Chondrocyte (in vitro differentiated cells): ENCODE results near the gene ERVH48-1. TPM values are rescaled to one million over a fixed set of nuclear protein-coding genes. Genes with fewer than 3 reads are reported as not detected.
"Not testable (repeated sequence)": the region's sequence is repeated elsewhere in the genome, so short reads cannot be mapped to it uniquely, and the experiment has no call there.

Experiments used
- DNase-seq: peaks from one replicate; pipeline ENCODE4 v3.0.0; 2021; ENCODE audit warnings: mixed read lengths, low spot score
- H3K27ac Mint-ChIP-seq: one replicate; pipeline ENCODE4 v1.8.0; 2021; ENCODE audit warnings: mild to moderate bottlenecking, moderate library complexity, mixed read lengths; ENCODE audit not compliant: unreplicated experiment
- H3K27me3 Mint-ChIP-seq: 2 replicates; pipeline ENCODE4 v1.8.0; 2021; ENCODE audit warnings: low read depth, mixed read lengths
- H3K36me3 Mint-ChIP-seq: 2 replicates; pipeline ENCODE4 v1.8.0; 2021; ENCODE audit warnings: low read depth, mixed read lengths
- H3K4me1 Mint-ChIP-seq: 2 replicates; pipeline ENCODE4 v1.8.0; 2021; ENCODE audit warnings: low read depth, mild to moderate bottlenecking, mixed read lengths
- H3K4me3 Mint-ChIP-seq: one replicate; pipeline ENCODE4 v1.8.0; 2021; ENCODE audit warnings: mild to moderate bottlenecking, moderate library complexity, mixed read lengths; ENCODE audit not compliant: unreplicated experiment
- H3K9me3 Mint-ChIP-seq: 2 replicates; pipeline ENCODE4 v1.8.0; 2021; ENCODE audit warnings: low read depth, mixed read lengths
- total RNA-seq: library from RNA; stranded (reverse); gene quantifications from 3 replicates; pipeline ENCODE4 v1.2.1, GENCODE V29; 2021
- TF ChIP-seq, protein P1 (sequence below): fragments of 200-600 bp; sonication (generic); IDR thresholded peaks from 2 replicates; pipeline ENCODE4 v1.5.0; 2021; ENCODE audit warnings: antibody characterized with exemption, mild to moderate bottlenecking, moderate library complexity

The ERVH48-1 gene
- total RNA-seq, 1 donor from 2014 or later = not detected

DNA sequence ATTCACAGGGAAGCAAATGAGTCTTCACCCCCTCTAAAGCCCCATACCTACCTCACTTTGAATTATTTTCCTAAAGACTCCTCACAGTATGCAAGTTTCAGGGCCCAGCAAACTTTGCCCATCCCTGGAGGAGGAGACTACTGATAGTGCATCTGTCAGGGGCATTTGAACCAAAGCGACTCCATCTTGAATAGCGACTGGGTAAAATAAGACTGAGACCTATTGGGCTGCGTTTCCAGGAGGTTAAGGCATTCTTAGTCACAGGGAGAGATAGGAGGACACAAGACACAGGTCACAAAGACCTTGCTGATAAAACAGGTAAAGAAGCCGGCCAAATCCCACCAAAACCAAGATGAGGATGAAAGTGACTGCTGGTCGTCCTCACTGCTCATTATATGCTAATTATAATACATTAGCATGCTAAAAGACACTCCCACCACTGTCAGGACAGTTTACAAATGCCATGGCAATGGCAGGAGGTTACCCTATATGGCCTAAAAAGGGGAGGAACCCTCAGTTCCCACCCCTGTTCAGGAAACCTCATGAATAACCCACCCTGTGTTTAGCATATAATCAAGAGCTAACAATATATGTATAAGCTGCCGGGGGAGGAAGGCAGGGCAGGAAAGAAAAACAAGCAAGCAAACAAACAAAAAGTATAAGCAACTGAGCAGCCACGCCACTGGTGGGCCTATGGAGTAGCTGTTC, 45.7 kb upstream of the ERVH48-1 start:
- TF ChIP-seq, protein P1, sequence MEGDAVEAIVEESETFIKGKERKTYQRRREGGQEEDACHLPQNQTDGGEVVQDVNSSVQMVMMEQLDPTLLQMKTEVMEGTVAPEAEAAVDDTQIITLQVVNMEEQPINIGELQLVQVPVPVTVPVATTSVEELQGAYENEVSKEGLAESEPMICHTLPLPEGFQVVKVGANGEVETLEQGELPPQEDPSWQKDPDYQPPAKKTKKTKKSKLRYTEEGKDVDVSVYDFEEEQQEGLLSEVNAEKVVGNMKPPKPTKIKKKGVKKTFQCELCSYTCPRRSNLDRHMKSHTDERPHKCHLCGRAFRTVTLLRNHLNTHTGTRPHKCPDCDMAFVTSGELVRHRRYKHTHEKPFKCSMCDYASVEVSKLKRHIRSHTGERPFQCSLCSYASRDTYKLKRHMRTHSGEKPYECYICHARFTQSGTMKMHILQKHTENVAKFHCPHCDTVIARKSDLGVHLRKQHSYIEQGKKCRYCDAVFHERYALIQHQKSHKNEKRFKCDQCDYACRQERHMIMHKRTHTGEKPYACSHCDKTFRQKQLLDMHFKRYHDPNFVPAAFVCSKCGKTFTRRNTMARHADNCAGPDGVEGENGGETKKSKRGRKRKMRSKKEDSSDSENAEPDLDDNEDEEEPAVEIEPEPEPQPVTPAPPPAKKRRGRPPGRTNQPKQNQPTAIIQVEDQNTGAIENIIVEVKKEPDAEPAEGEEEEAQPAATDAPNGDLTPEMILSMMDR = no peak
- peaks cover 4% of the 10 kb centered on the region for H3K4me1 Mint-ChIP-seq
- no peaks in the 10 kb centered on the region for H3K27me3 Mint-ChIP-seq
- no peaks in the 10 kb centered on the region for H3K9me3 Mint-ChIP-seq
- H3K27ac Mint-ChIP-seq = no peak overlapping the region
- no peaks in the 10 kb centered on the region for H3K36me3 Mint-ChIP-seq
- no peak overlapping the region for H3K4me3 Mint-ChIP-seq
- DNase-seq = no peak

DNA sequence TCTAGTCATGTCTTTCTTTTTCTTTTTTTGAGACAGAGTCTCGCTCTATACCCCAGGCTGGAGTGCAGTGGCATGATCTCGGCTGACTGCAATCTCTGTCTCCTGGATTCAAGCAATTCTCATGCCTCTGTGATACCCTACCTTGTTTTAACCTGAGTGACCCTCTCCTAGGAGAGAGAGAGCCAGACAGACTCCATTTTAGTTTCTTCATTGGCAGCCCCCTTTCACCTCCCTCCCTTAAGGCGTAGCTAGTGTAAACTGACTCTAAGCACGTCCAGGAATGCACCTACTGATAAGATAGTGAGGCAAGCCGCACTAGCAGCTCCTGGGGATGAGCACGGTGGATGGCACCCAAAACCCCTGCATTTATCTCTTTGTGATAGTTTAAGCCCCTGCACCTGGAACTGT, 43.8 kb upstream of the ERVH48-1 start:
- Mint-ChIP-seq H3K4me1 (no peaks in the 10 kb centered on the region), H3K27ac (no peak overlapping the region), H3K27me3 (no peaks in the 10 kb centered on the region), H3K36me3 (no peaks in the 10 kb centered on the region), H3K9me3 (no peaks in the 10 kb centered on the region), H3K4me3 (no peak overlapping the region)
- TF ChIP-seq, protein P1 = no peak
- no peak for DNase-seq

DNA sequence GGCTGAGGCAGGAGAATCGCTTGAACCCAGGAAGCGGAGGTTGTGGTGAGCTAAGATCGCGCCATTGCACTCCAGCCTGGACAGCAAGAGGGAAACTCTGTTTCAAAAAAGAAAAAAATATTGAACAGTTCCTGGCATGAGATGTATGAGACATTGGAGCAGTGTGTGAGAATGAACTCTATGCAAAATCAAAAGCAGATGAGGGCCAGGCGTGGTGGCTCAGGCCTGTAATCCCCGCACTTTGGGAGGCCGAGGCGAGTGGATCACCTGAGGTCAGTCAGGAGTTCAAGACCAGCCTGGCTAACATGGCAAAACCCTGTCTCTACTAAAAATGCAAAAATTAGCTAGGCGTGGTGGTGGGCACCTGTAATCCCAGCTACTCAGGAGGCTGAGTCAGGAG, 42.2 kb upstream of the ERVH48-1 start:
- not testable (repeated sequence) for H3K9me3 Mint-ChIP-seq, H3K27me3 Mint-ChIP-seq, H3K27ac Mint-ChIP-seq, H3K36me3 Mint-ChIP-seq, H3K4me3 Mint-ChIP-seq, H3K4me1 Mint-ChIP-seq, DNase-seq

DNA sequence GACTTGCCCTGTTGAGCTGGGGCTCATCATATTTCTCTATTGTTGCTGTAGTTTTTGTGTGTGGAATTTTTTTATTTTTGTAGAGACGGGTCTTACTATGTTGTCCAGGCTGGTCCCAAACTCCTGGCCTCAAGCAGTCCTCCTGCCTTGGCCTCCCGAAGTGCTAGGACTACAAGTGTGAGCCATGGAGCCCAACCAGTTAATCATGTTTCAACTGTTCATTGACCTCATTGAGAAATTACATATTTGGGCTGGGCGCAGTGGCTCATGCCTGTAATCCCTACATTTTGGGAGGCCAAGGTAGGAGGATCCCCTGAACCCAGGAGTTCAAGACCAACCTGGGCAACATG, 39.8 kb upstream of the ERVH48-1 start:
- Mint-ChIP-seq H3K4me3 (no peak overlapping the region), H3K4me1 (no peaks in the 10 kb centered on the region), H3K27ac (no peak overlapping the region), H3K9me3 (no peaks in the 10 kb centered on the region), H3K27me3 (no peaks in the 10 kb centered on the region), H3K36me3 (no peaks in the 10 kb centered on the region)
- TF ChIP-seq, protein P1 = no peak
- no peak for DNase-seq

DNA sequence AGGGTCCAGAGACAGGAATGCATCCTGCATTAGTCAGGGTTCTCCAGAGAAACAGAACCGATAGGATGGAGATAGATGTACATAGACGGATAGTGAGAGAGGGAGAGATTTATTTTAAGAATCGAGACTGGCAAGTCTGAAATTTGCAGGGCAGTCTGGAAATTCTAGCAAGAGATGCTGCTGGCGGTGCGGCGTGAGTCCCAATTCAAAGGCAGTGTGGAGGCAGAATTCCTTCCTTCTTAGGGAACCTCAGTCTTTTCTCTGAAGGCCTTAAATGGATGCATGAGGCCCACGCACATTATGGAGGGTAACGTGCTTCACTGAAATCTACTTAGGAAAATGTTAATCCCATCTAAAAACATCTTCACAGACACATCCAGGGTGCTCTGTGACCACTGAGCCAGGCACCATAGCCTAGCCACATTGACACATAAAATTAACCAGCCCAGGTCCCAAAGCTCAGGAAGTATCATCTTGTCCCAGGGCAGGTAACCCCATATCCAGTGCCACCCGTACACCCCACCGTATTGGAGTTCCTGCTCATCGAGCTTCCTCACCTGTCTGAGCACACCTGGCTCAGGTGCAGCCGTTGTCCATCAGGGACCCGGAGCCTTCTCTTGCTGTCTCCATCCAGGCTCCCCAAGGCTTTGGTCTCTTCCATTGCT, 39.2 kb upstream of the ERVH48-1 start:
- DNase-seq = no peak
- TF ChIP-seq, protein P1 = no peak
- Mint-ChIP-seq H3K4me1 (no peaks in the 10 kb centered on the region), H3K4me3 (no peak overlapping the region), H3K9me3 (no peaks in the 10 kb centered on the region), H3K27me3 (no peaks in the 10 kb centered on the region), H3K36me3 (no peaks in the 10 kb centered on the region), H3K27ac (no peak overlapping the region)

DNA sequence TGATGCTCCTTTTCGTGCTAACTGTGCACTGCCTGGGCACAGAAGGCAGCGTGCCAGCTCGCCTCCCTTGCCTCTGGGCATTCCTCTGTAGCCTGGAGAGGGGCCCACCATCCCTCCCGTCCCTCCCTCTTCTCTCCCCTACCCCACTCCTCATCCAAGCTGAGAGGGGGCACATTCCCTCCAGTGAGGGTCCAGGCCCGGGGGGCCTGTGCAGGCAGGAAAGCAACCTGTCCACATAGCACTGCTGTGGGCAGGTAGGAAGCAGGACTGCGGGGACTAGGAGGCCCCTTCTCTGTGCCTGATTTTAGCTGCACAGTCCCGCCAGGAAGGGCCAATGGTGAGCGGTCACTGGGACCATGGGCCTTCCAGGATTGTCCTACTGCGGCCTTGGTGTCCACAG, 38.7 kb upstream of the ERVH48-1 start:
- TF ChIP-seq, protein P1 = no peak
- DNase-seq = no peak
- Mint-ChIP-seq H3K9me3 (no peaks in the 10 kb centered on the region), H3K36me3 (no peaks in the 10 kb centered on the region), H3K27ac (no peak overlapping the region), H3K4me3 (no peak overlapping the region), H3K4me1 (no peaks in the 10 kb centered on the region), H3K27me3 (no peaks in the 10 kb centered on the region)
